BE2C (cell line): ENCODE results near the gene SH3RF2.

ENCODE experiments used
- DNase-seq: peaks from one replicate; pipeline ENCODE4 v3.0.0-alpha.2; 2020
- H3K27me3 ChIP-seq: fragments of 250-450 bp; sonication (Bioruptor Pico); 2 replicates; pipeline ENCODE4 v1.5.1; 2020; ENCODE audit warnings: mild to moderate bottlenecking
- H3K36me3 ChIP-seq: fragments of 250-450 bp; sonication (Bioruptor Pico); 2 replicates; pipeline ENCODE4 v1.5.1; 2020; ENCODE audit warnings: mild to moderate bottlenecking
- H3K4me1 ChIP-seq: fragments of 250-450 bp; sonication (Bioruptor Pico); 2 replicates; pipeline ENCODE4 v1.5.1; 2020
- H3K4me3 ChIP-seq: 2 replicates; pipeline ENCODE4 v1.5.1; 2011; ENCODE audit warnings: low read depth, low read length
- H3K9me3 ChIP-seq: fragments of 250-450 bp; sonication (Bioruptor Pico); 2 replicates; pipeline ENCODE4 v1.5.1; 2020
- CTCF ChIP-seq: IDR thresholded peaks from 2 replicates; pipeline ENCODE4 v1.5.1; 2012; ENCODE audit warnings: mild to moderate bottlenecking, low read depth, low read length

Gene SH3RF2

DNA sequence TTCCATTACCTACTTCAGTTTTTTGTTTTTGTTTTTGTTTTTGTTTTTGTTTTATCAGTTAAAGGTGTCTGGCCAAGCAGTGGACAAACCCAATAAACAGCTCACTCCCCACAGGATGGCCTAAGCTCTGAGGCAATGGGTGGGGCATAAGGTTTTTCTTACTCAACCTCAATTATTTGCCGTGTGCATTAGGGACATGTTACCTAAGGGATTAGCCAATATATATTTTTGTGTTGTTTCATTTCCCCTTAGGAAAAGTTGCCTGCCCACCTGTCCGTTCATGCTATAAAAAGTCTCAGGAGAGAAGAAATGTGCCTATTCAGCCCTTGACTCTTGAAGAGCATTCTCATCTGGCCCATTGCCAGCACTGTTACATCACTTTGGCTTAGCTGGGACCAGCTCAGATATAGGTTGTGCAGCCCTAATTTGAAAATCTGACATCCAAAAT lies 7.3 kb downstream of the SH3RF2 start:
- peak; percentile 26 for DNase-seq
- Histone ChIP-seq H3K4me1 (no peaks in the 10 kb centered on the region), H3K27me3 (peaks cover 4% of the 10 kb centered on the region; the same call in 1 of the 2 replicates)

DNA sequence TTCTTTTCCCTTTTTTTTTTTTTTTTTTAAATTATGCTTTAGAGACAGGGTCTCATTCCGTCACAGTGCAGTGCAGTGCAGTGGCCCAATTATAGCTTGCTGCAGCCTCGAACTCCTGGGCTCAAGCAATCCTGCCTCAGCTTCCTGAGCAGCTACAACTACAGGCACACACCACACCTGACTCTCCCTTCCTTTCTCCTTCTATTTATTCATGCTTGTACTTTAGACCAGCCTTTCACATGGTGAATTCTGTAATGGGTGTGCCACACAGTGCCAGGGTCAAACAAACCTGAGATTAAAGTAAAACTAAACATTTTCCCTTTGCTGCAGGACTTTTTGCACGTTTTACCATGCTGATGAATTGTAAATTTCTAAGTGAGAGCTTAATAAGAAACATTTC lies 8.0 kb downstream of the SH3RF2 start:
- no peak overlapping the region for H3K4me3 ChIP-seq
- H3K9me3 ChIP-seq: no peaks in the 10 kb centered on the region
- no peaks in the 10 kb centered on the region for H3K4me1 ChIP-seq
- no peak for DNase-seq
- H3K36me3 ChIP-seq: no peaks in the 10 kb centered on the region
- TF ChIP-seq CTCF: no peak
- peaks cover 4% of the 10 kb centered on the region; the same call in 1 of the 2 replicates for H3K27me3 ChIP-seq

More for the DNA sequence above, 7.3 kb downstream of the SH3RF2 start:
- Histone ChIP-seq H3K4me3 (no peak overlapping the region), H3K9me3 (no peaks in the 10 kb centered on the region), H3K36me3 (no peaks in the 10 kb centered on the region)
- no peak for TF ChIP-seq CTCF

- Histone ChIP-seq H3K36me3 (no peaks in the 10 kb centered on the region), H3K4me1 (no peaks in the 10 kb centered on the region), H3K27me3 (no peaks in the 10 kb centered on the region; the same call in none of the 2 replicates), H3K4me3 (no peak overlapping the region), H3K9me3 (no peaks in the 10 kb centered on the region)
- no peak for TF ChIP-seq CTCF
- DNase-seq: no peak
Observed at GRCh38 chr5:145945620-145946111, 9.3 kb downstream of the SH3RF2 start.

GRCh38 chr5:145946112-145946861 lies 9.9 kb downstream of the SH3RF2 start:
- Histone ChIP-seq H3K36me3 (no peaks in the 10 kb centered on the region), H3K27me3 (no peaks in the 10 kb centered on the region; the same call in none of the 2 replicates), H3K9me3 (no peaks in the 10 kb centered on the region), H3K4me1 (no peaks in the 10 kb centered on the region), H3K4me3 (no peak overlapping the region)
- no peak for TF ChIP-seq CTCF
- no peak for DNase-seq

DNA sequence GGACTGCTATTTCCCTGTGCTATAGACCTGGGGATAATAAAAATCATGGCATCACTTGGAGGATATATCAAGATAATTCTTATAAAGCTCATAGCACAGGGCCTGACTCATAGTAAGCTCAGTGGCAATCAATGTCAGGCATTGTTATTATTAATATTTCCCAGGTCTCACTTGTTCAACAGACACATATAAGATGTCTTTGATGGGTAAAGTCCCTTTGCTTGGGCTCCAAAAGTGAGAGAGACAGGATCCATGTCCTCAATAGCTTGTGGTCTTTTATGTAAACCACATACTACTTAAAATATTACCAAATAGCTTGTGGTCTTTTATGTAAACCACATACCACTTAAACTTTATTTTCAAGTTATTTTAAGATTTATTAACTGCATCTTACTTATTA lies 11.2 kb downstream of the SH3RF2 start:
- Histone ChIP-seq H3K36me3 (no peaks in the 10 kb centered on the region), H3K27me3 (no peaks in the 10 kb centered on the region; the same call in none of the 2 replicates), H3K4me3 (no peak overlapping the region), H3K4me1 (no peaks in the 10 kb centered on the region), H3K9me3 (no peaks in the 10 kb centered on the region)
- no peak for DNase-seq
- TF ChIP-seq CTCF: no peak

- no peak for DNase-seq
- no peaks in the 10 kb centered on the region; the same call in none of the 2 replicates for H3K27me3 ChIP-seq
- H3K36me3 ChIP-seq: no peaks in the 10 kb centered on the region
- TF ChIP-seq CTCF: no peak
- H3K4me1 ChIP-seq: no peaks in the 10 kb centered on the region
- H3K4me3 ChIP-seq: no peak overlapping the region
- H3K9me3 ChIP-seq: no peaks in the 10 kb centered on the region
Observed at GRCh38 chr5:145948047-145948446, 11.7 kb downstream of the SH3RF2 start.
